Gastrocnemius medialis (tissue), 4 donors: ENCODE data around the gene SPATA16.
"Not testable (repeated sequence)": the region's sequence is repeated elsewhere in the genome, so short reads cannot be mapped to it uniquely, and the experiment has no call there.

Experiments used
- POLR2A ChIP-seq, 2 donors: fragments of 450-650 bp; IDR thresholded peaks; one replicate each; pipeline ENCODE4 v1.6.1; 2017; ENCODE audit warnings: antibody characterized with exemption in 2 of 2, mild to moderate bottlenecking in 2 of 2, moderate library complexity in 2 of 2
- TF ChIP-seq, protein P1 (sequence below), 5 experiments: fragments of 450-650 bp in 3 of 5; fragments of 200-600 bp in 2 of 5; sonication (generic) in 2 of 5; IDR thresholded peaks in 4 of 5; conservative IDR thresholded peaks in 1 of 5; 1 replicate in 4 of 5; 2 replicates in 1 of 5; pipeline ENCODE4 v1.5.1; 2016 to 2019; ENCODE audit warnings: antibody characterized with exemption in 5 of 5, mild to moderate bottlenecking in 3 of 5, moderate library complexity in 3 of 5

- TF ChIP-seq, protein P1, sequence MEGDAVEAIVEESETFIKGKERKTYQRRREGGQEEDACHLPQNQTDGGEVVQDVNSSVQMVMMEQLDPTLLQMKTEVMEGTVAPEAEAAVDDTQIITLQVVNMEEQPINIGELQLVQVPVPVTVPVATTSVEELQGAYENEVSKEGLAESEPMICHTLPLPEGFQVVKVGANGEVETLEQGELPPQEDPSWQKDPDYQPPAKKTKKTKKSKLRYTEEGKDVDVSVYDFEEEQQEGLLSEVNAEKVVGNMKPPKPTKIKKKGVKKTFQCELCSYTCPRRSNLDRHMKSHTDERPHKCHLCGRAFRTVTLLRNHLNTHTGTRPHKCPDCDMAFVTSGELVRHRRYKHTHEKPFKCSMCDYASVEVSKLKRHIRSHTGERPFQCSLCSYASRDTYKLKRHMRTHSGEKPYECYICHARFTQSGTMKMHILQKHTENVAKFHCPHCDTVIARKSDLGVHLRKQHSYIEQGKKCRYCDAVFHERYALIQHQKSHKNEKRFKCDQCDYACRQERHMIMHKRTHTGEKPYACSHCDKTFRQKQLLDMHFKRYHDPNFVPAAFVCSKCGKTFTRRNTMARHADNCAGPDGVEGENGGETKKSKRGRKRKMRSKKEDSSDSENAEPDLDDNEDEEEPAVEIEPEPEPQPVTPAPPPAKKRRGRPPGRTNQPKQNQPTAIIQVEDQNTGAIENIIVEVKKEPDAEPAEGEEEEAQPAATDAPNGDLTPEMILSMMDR (IDR thresholded peaks at IDR 0.05 in 4 of 5, conservative IDR thresholded peaks at IDR 0.05 in 1 of 5) = not testable (repeated sequence)
- TF ChIP-seq POLR2A (IDR thresholded peaks at IDR 0.05) = not testable (repeated sequence)
Observed at GRCh38 chr3:173183022-173183421, 42.0 kb upstream of the SPATA16 start.
